HEK293 (cell line): ENCODE results near the gene SLC35F3.

Experiments used
- CTCF ChIA-PET: fragments of 350-600 bp; formaldehyde crosslinking; extraction: SDS; loops from one replicate; lab custom pipeline; 2021; ENCODE audit warnings: antibody characterized with exemption; lab: Yijun Ruan, JAX
- POLR2A ChIA-PET: fragments of 300-600 bp; formaldehyde crosslinking; extraction: SDS; loops from one replicate; lab custom pipeline; 2020; ENCODE audit warnings: antibody characterized with exemption, inconsistent platforms; lab: Yijun Ruan, JAX
- H3K27ac ChIP-seq: fragments of 200-500 bp; sonication (Bioruptor generic); 2 replicates; pipeline ENCODE4 v1.5.1; 2014; ENCODE audit warnings: low read depth, low read length, control low read depth, inconsistent platforms; ENCODE audit errors: extremely low read depth
- H3K36me3 ChIP-seq, 2 experiments: fragments of 200-500 bp in 1 of 2; sonication (Bioruptor generic) in 1 of 2; 1 replicate in 1 of 2; 2 replicates in 1 of 2; pipeline ENCODE4 v1.5.1; 2014 to 2017; ENCODE audit warnings: inconsistent platforms in 2 of 2, low read length in 2 of 2; ENCODE audit not compliant: control insufficient read depth in 2 of 2, insufficient read depth in 1 of 2
- H3K4me1 ChIP-seq: fragments of 200-500 bp; sonication (Bioruptor generic); 2 replicates; pipeline ENCODE4 v1.5.1; 2014; ENCODE audit warnings: mild to moderate bottlenecking, low read length, inconsistent platforms; ENCODE audit not compliant: control insufficient read depth, insufficient read depth
- H3K4me3 ChIP-seq: 2 replicates; pipeline ENCODE4 v1.5.1; 2011; ENCODE audit warnings: low read depth, mild to moderate bottlenecking, control low read depth, low read length, moderate library complexity
- H3K9me3 ChIP-seq: fragments of 200-500 bp; sonication (Bioruptor generic); 2 replicates; pipeline ENCODE4 v1.5.1; 2014; ENCODE audit warnings: low read depth, low read length, inconsistent platforms; ENCODE audit not compliant: control insufficient read depth, insufficient read depth
- KLF9 ChIP-seq: fragments of 450-650 bp; formaldehyde crosslinking; IDR thresholded peaks from 2 replicates; pipeline ENCODE4 v1.5.1; 2016; ENCODE audit warnings: missing biosample characterization, missing genetic modification characterization, low read depth
- MEIS1 ChIP-seq: sonication (generic); formaldehyde crosslinking; IDR thresholded peaks from 2 replicates; pipeline ENCODE4 v1.8.1; 2022; ENCODE audit warnings: missing genetic modification reagents, mild to moderate bottlenecking, borderline replicate concordance
- TRIM28 ChIP-seq: IDR thresholded peaks from 2 replicates; pipeline ENCODE4 v1.6.1; 2011; ENCODE audit warnings: low read length, control low read depth, borderline replicate concordance
- YY2 ChIP-seq: fragments of 450-650 bp; formaldehyde crosslinking; IDR thresholded peaks from 2 replicates; pipeline ENCODE4 v1.5.1; 2016; ENCODE audit warnings: missing biosample characterization, missing genetic modification characterization
- ZNF175 ChIP-seq: fragments of 450-650 bp; formaldehyde crosslinking; IDR thresholded peaks from 2 replicates; pipeline ENCODE4 v1.5.1; 2016; ENCODE audit warnings: missing biosample characterization, missing genetic modification characterization
- ZNF433 ChIP-seq: fragments of 450-650 bp; formaldehyde crosslinking; IDR thresholded peaks from 2 replicates; pipeline ENCODE4 v1.5.1; 2016; ENCODE audit warnings: missing biosample characterization, missing genetic modification characterization, low read depth
- ZNF624 ChIP-seq: fragments of 450-650 bp; formaldehyde crosslinking; IDR thresholded peaks from 2 replicates; pipeline ENCODE4 v1.5.1; 2017; ENCODE audit warnings: missing biosample characterization, missing genetic modification characterization
- ZNF677 ChIP-seq: fragments of 450-650 bp; IDR thresholded peaks from 2 replicates; pipeline ENCODE4 v1.5.0; 2018; ENCODE audit warnings: missing biosample characterization, mild to moderate bottlenecking, missing genetic modification characterization, moderate library complexity
- ZNF768 ChIP-seq: fragments of 450-650 bp; formaldehyde crosslinking; IDR thresholded peaks from 2 replicates; pipeline ENCODE4 v1.5.1; 2018; ENCODE audit warnings: missing biosample characterization, mild to moderate bottlenecking, missing genetic modification characterization
- ZSCAN23 ChIP-seq: fragments of 450-650 bp; formaldehyde crosslinking; IDR thresholded peaks from 2 replicates; pipeline ENCODE4 v1.5.1; 2016; ENCODE audit warnings: missing biosample characterization, missing genetic modification characterization
- TF ChIP-seq, protein P1 (sequence below): fragments of 450-650 bp; formaldehyde crosslinking; IDR thresholded peaks from 2 replicates; pipeline ENCODE4 v1.5.1; 2017; ENCODE audit warnings: missing biosample characterization, missing genetic modification characterization
- TF ChIP-seq, protein P2 (sequence below): fragments of 450-650 bp; formaldehyde crosslinking; IDR thresholded peaks from 2 replicates; pipeline ENCODE4 v1.5.1; 2016; ENCODE audit warnings: missing biosample characterization, missing genetic modification characterization
- TF ChIP-seq, protein P3 (sequence below): fragments of 450-650 bp; formaldehyde crosslinking; IDR thresholded peaks from 2 replicates; pipeline ENCODE4 v1.5.1; 2016; ENCODE audit warnings: missing biosample characterization, missing genetic modification characterization
- TF ChIP-seq, protein P4 (sequence below): sonication (generic); formaldehyde crosslinking; IDR thresholded peaks from 2 replicates; pipeline ENCODE4 v1.8.1; 2022; ENCODE audit warnings: mild to moderate bottlenecking, moderate library complexity, missing genetic modification reagents
- TF ChIP-seq, protein P5 (sequence below): fragments of 450-650 bp; formaldehyde crosslinking; IDR thresholded peaks from 2 replicates; pipeline ENCODE4 v1.5.1; 2016; ENCODE audit warnings: missing biosample characterization, missing genetic modification characterization
- TF ChIP-seq, protein P6 (sequence below): fragments of 450-650 bp; formaldehyde crosslinking; IDR thresholded peaks from 2 replicates; pipeline ENCODE4 v1.5.1; 2016; ENCODE audit warnings: missing biosample characterization, missing genetic modification characterization
- TF ChIP-seq, protein P7 (sequence below): fragments of 450-650 bp; formaldehyde crosslinking; IDR thresholded peaks from 2 replicates; pipeline ENCODE4 v1.5.1; 2016; ENCODE audit warnings: missing biosample characterization, missing genetic modification characterization
- TF ChIP-seq, protein P8 (sequence below): fragments of 450-650 bp; formaldehyde crosslinking; IDR thresholded peaks from 2 replicates; pipeline ENCODE4 v1.5.1; 2016; ENCODE audit warnings: missing biosample characterization, missing genetic modification characterization, borderline replicate concordance

SLC35F3 gene

DNA sequence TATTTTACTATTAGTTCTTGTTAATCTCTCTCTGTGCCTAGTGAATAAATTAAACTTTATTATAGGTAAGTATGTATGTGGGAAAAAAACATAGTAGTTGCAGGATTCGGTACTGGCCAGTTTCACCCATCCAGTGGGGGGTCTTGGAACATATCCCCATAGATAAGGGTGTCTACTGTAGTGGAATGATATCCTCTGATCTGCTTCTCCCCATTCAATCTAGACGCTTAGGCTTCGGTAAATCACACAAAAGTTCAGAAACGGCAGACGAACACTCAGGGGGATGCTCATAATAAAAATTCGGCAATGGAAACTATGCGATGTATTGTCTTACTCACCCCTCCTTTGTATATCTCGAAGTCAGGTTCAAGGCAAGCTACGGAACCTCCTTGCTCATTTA lies 235.9 kb downstream of the SLC35F3 start:
- no peaks in the 10 kb centered on the region for H3K9me3 ChIP-seq
- TF ChIP-seq TRIM28, result no peak
- no peak for TF ChIP-seq MEIS1 (CRISPR knock-in tag)
- TF ChIP-seq YY2 (tag by site-specific recombination), result no peak
- TF ChIP-seq, protein P1, sequence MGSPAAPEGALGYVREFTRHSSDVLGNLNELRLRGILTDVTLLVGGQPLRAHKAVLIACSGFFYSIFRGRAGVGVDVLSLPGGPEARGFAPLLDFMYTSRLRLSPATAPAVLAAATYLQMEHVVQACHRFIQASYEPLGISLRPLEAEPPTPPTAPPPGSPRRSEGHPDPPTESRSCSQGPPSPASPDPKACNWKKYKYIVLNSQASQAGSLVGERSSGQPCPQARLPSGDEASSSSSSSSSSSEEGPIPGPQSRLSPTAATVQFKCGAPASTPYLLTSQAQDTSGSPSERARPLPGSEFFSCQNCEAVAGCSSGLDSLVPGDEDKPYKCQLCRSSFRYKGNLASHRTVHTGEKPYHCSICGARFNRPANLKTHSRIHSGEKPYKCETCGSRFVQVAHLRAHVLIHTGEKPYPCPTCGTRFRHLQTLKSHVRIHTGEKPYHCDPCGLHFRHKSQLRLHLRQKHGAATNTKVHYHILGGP (tag by site-specific recombination), result no peak
- TF ChIP-seq KLF9 (tag by site-specific recombination), result no peak
- TF ChIP-seq ZNF624, result no peak
- TF ChIP-seq, protein P2, sequence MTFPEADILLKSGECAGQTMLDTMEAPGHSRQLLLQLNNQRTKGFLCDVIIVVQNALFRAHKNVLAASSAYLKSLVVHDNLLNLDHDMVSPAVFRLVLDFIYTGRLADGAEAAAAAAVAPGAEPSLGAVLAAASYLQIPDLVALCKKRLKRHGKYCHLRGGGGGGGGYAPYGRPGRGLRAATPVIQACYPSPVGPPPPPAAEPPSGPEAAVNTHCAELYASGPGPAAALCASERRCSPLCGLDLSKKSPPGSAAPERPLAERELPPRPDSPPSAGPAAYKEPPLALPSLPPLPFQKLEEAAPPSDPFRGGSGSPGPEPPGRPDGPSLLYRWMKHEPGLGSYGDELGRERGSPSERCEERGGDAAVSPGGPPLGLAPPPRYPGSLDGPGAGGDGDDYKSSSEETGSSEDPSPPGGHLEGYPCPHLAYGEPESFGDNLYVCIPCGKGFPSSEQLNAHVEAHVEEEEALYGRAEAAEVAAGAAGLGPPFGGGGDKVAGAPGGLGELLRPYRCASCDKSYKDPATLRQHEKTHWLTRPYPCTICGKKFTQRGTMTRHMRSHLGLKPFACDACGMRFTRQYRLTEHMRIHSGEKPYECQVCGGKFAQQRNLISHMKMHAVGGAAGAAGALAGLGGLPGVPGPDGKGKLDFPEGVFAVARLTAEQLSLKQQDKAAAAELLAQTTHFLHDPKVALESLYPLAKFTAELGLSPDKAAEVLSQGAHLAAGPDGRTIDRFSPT (tag by site-specific recombination), result no peak
- no peak for TF ChIP-seq ZNF677 (tag by site-specific recombination)
- TF ChIP-seq, protein P3, sequence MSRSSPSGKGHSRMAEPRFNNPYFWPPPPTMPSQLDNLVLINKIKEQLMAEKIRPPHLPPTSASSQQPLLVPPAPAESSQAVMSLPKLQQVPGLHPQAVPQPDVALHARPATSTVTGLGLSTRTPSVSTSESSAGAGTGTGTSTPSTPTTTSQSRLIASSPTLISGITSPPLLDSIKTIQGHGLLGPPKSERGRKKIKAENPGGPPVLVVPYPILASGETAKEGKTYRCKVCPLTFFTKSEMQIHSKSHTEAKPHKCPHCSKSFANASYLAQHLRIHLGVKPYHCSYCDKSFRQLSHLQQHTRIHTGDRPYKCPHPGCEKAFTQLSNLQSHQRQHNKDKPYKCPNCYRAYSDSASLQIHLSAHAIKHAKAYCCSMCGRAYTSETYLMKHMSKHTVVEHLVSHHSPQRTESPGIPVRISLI (tag by site-specific recombination), result no peak
- no peak for TF ChIP-seq ZNF768 (tag by site-specific recombination)
- ChIA-PET CTCF (interaction anchor here (1.4 to 2.7 kb wide), 2 partner anchors 15 to 25 kb away, joined by 4 to 15 read pairs; no protein-coding TSS in a partner anchor), POLR2A (no interaction called here)
- H3K27ac ChIP-seq, result no peak overlapping the region
- no peaks in the 10 kb centered on the region for H3K4me1 ChIP-seq
- no peak overlapping the region for H3K4me3 ChIP-seq
- H3K36me3 ChIP-seq, result no peaks in the 10 kb centered on the region

DNA sequence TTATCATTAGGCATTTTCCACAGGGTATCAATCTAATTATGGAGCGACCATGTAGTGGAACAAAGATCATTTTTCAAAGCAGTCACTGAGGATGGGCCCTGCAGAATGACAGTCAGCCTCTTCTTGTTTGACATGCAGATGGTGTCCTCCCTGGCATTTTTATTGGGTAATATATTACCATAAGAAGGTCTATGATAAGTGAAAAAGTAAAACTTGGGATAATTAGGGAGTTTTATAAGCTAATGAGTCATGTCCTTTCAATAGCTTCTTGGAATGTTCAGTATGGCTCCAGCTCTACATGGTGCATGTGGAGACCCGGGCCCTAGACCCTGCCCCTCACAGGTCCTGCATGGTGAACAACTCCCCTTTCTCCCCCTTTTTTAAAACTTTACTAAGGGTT lies 236.5 kb downstream of the SLC35F3 start:
- Histone ChIP-seq H3K36me3 (no peaks in the 10 kb centered on the region), H3K9me3 (no peaks in the 10 kb centered on the region), H3K27ac (no peak overlapping the region), H3K4me1 (no peaks in the 10 kb centered on the region), H3K4me3 (no peak overlapping the region)
- POLR2A ChIA-PET, result interaction anchor here (0.6 kb wide), 1 partner anchor 889 kb away, joined by 3 read pairs; no protein-coding TSS in a partner anchor
- CTCF ChIA-PET, result interaction anchor here (1.4 to 2.7 kb wide), 3 partner anchors 13 to 26 kb away, joined by 3 to 15 read pairs (median 4); no protein-coding TSS in a partner anchor
- TF ChIP-seq, protein P4, sequence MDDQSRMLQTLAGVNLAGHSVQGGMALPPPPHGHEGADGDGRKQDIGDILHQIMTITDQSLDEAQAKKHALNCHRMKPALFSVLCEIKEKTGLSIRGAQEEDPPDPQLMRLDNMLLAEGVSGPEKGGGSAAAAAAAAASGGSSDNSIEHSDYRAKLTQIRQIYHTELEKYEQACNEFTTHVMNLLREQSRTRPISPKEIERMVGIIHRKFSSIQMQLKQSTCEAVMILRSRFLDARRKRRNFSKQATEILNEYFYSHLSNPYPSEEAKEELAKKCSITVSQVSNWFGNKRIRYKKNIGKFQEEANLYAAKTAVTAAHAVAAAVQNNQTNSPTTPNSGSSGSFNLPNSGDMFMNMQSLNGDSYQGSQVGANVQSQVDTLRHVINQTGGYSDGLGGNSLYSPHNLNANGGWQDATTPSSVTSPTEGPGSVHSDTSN, result no peak
- TF ChIP-seq ZSCAN23 (tag by site-specific recombination) (no peak), ZNF175 (no peak), ZNF433 (no peak)
- TF ChIP-seq, protein P5, sequence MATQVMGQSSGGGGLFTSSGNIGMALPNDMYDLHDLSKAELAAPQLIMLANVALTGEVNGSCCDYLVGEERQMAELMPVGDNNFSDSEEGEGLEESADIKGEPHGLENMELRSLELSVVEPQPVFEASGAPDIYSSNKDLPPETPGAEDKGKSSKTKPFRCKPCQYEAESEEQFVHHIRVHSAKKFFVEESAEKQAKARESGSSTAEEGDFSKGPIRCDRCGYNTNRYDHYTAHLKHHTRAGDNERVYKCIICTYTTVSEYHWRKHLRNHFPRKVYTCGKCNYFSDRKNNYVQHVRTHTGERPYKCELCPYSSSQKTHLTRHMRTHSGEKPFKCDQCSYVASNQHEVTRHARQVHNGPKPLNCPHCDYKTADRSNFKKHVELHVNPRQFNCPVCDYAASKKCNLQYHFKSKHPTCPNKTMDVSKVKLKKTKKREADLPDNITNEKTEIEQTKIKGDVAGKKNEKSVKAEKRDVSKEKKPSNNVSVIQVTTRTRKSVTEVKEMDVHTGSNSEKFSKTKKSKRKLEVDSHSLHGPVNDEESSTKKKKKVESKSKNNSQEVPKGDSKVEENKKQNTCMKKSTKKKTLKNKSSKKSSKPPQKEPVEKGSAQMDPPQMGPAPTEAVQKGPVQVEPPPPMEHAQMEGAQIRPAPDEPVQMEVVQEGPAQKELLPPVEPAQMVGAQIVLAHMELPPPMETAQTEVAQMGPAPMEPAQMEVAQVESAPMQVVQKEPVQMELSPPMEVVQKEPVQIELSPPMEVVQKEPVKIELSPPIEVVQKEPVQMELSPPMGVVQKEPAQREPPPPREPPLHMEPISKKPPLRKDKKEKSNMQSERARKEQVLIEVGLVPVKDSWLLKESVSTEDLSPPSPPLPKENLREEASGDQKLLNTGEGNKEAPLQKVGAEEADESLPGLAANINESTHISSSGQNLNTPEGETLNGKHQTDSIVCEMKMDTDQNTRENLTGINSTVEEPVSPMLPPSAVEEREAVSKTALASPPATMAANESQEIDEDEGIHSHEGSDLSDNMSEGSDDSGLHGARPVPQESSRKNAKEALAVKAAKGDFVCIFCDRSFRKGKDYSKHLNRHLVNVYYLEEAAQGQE (tag by site-specific recombination), result no peak
- TF ChIP-seq, protein P6, sequence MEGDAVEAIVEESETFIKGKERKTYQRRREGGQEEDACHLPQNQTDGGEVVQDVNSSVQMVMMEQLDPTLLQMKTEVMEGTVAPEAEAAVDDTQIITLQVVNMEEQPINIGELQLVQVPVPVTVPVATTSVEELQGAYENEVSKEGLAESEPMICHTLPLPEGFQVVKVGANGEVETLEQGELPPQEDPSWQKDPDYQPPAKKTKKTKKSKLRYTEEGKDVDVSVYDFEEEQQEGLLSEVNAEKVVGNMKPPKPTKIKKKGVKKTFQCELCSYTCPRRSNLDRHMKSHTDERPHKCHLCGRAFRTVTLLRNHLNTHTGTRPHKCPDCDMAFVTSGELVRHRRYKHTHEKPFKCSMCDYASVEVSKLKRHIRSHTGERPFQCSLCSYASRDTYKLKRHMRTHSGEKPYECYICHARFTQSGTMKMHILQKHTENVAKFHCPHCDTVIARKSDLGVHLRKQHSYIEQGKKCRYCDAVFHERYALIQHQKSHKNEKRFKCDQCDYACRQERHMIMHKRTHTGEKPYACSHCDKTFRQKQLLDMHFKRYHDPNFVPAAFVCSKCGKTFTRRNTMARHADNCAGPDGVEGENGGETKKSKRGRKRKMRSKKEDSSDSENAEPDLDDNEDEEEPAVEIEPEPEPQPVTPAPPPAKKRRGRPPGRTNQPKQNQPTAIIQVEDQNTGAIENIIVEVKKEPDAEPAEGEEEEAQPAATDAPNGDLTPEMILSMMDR (tag by site-specific recombination), result no peak
- TF ChIP-seq, protein P7, sequence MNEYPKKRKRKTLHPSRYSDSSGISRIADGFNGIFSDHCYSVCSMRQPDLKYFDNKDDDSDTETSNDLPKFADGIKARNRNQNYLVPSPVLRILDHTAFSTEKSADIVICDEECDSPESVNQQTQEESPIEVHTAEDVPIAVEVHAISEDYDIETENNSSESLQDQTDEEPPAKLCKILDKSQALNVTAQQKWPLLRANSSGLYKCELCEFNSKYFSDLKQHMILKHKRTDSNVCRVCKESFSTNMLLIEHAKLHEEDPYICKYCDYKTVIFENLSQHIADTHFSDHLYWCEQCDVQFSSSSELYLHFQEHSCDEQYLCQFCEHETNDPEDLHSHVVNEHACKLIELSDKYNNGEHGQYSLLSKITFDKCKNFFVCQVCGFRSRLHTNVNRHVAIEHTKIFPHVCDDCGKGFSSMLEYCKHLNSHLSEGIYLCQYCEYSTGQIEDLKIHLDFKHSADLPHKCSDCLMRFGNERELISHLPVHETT, result no peak
- TF ChIP-seq, protein P8, sequence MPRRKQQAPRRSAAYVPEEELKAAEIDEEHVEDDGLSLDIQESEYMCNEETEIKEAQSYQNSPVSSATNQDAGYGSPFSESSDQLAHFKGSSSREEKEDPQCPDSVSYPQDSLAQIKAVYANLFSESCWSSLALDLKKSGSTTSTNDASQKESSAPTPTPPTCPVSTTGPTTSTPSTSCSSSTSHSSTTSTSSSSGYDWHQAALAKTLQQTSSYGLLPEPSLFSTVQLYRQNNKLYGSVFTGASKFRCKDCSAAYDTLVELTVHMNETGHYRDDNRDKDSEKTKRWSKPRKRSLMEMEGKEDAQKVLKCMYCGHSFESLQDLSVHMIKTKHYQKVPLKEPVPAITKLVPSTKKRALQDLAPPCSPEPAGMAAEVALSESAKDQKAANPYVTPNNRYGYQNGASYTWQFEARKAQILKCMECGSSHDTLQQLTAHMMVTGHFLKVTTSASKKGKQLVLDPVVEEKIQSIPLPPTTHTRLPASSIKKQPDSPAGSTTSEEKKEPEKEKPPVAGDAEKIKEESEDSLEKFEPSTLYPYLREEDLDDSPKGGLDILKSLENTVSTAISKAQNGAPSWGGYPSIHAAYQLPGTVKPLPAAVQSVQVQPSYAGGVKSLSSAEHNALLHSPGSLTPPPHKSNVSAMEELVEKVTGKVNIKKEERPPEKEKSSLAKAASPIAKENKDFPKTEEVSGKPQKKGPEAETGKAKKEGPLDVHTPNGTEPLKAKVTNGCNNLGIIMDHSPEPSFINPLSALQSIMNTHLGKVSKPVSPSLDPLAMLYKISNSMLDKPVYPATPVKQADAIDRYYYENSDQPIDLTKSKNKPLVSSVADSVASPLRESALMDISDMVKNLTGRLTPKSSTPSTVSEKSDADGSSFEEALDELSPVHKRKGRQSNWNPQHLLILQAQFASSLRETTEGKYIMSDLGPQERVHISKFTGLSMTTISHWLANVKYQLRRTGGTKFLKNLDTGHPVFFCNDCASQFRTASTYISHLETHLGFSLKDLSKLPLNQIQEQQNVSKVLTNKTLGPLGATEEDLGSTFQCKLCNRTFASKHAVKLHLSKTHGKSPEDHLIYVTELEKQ (tag by site-specific recombination), result no peak
